Amniotic epithelial cell (primary cell): ENCODE results near the gene UBN2.
"Not testable (repeated sequence)": the region's sequence is repeated elsewhere in the genome, so short reads cannot be mapped to it uniquely, and the experiment has no call there.

Experiments used
- DNase-seq: peaks from one replicate; pipeline ENCODE4 v3.0.0-alpha.2; 2010; ENCODE audit warnings: low read depth

UBN2 gene

GRCh38 chr7:139299296-139299695 lies 68.3 kb downstream of the UBN2 start:
- DNase-seq, result no peak

- DNase-seq, result no peak
Observed at GRCh38 chr7:139300390-139300789, 69.4 kb downstream of the UBN2 start.

- no peak for DNase-seq
Observed at GRCh38 chr7:139304517-139304916, 73.5 kb downstream of the UBN2 start.

GRCh38 chr7:139317939-139318505 lies 87.0 kb downstream of the UBN2 start:
- no peak for DNase-seq

- DNase-seq, result peak; percentile 59
Observed at GRCh38 chr7:139321071-139321745, 90.2 kb downstream of the UBN2 start.

- DNase-seq, result not testable (repeated sequence)
Observed at GRCh38 chr7:139324709-139325108, 93.7 kb downstream of the UBN2 start.

- peak; percentile 89 for DNase-seq
Observed at GRCh38 chr7:139328375-139328774, 97.3 kb downstream of the UBN2 start.

GRCh38 chr7:139329119-139329518 lies 98.1 kb downstream of the UBN2 start:
- no peak for DNase-seq

- no peak for DNase-seq
Observed at GRCh38 chr7:139330333-139331030, 99.4 kb downstream of the UBN2 start.

GRCh38 chr7:139332697-139333359 lies 101.8 kb downstream of the UBN2 start:
- no peak for DNase-seq

- DNase-seq, result not testable (repeated sequence)
Observed at GRCh38 chr7:139333443-139333842, 102.4 kb downstream of the UBN2 start.

GRCh38 chr7:139334399-139335150 lies 103.5 kb downstream of the UBN2 start:
- no peak for DNase-seq

GRCh38 chr7:139339025-139339424 lies 108.0 kb downstream of the UBN2 start:
- DNase-seq, result no peak

GRCh38 chr7:139339698-139340036 lies 108.6 kb downstream of the UBN2 start:
- no peak for DNase-seq

- peak; percentile 99 for DNase-seq
Observed at GRCh38 chr7:139340037-139340807, 109.2 kb downstream of the UBN2 start.

GRCh38 chr7:139340808-139341057 lies 109.7 kb downstream of the UBN2 start:
- no peak for DNase-seq

GRCh38 chr7:139341058-139341775 lies 110.2 kb downstream of the UBN2 start, which contains the start of gene FMC1:
TSS of gene FMC1 (plus strand) at chr7:139341337. CDS start at chr7:139341385, 48 bp downstream.
- peak; percentile 92 for DNase-seq

- DNase-seq, result peak; percentile 81
Observed at GRCh38 chr7:139341776-139342226, 110.8 kb downstream of the UBN2 start.

GRCh38 chr7:139345042-139345441 lies 114.0 kb downstream of the UBN2 start:
- DNase-seq, result no peak

- no peak for DNase-seq
Observed at GRCh38 chr7:139351027-139351426, 120.0 kb downstream of the UBN2 start.

- no peak for DNase-seq
Observed at GRCh38 chr7:139354729-139355128, 123.7 kb downstream of the UBN2 start.
